CD4-positive, alpha-beta memory T cell (primary cell): ENCODE data around the gene C5orf15. TPM values are rescaled to one million over a fixed set of nuclear protein-coding genes. Genes with fewer than 3 reads are reported as not detected.
A peak's percentile ranks its signal among the peaks of the same experiment; 100 is the strongest.

Experiments used
- CTCF ChIA-PET: fragments of 350-600 bp; sonication (Branson Sonifier 250); formaldehyde crosslinking; loops from one replicate; lab custom pipeline; 2021; ENCODE audit warnings: inconsistent platforms; ENCODE audit not compliant: partially characterized antibody; lab: Charles Lee
- POLR2A ChIA-PET: fragments of 350-600 bp; sonication (Branson Sonifier 250); formaldehyde crosslinking; loops from one replicate; lab custom pipeline; 2021; ENCODE audit not compliant: partially characterized antibody; lab: Charles Lee
- DNase-seq, 5 donors: peaks; one replicate each; pipeline versions ENCODE4 v3.0.0 to v3.0.0-alpha.2; 2020 to 2022; ENCODE audit warnings: mixed read lengths in 1 of 5
- H3K27ac ChIP-seq: one replicate; pipeline ENCODE4 v1.7.0; 2013; ENCODE audit warnings: low read depth, low read length
- H3K27me3 ChIP-seq: 2 replicates; pipeline ENCODE4 v1.7.0; 2013; ENCODE audit warnings: mild to moderate bottlenecking, low read length, moderate library complexity; ENCODE audit not compliant: insufficient read depth
- H3K36me3 ChIP-seq: 2 replicates; pipeline ENCODE4 v1.7.0; 2013; ENCODE audit warnings: mild to moderate bottlenecking, low read length, moderate library complexity; ENCODE audit not compliant: insufficient read depth
- H3K4me1 ChIP-seq: 2 replicates; pipeline ENCODE4 v1.7.0; 2013; ENCODE audit warnings: mild to moderate bottlenecking, low read length, moderate library complexity; ENCODE audit not compliant: insufficient read depth
- H3K4me3 ChIP-seq, 2 donors: one replicate each; pipeline ENCODE4 v1.7.0; 2013; ENCODE audit warnings: low read length in 2 of 2, mild to moderate bottlenecking in 1 of 2
- H3K9me3 ChIP-seq, 2 donors: one replicate each; pipeline ENCODE4 v1.7.0; 2013; ENCODE audit warnings: low read length in 2 of 2, control low read depth in 1 of 2; ENCODE audit not compliant: control insufficient read depth in 1 of 2
- H3K27ac Mint-ChIP-seq, 7 donors: one replicate each; pipeline ENCODE4 v1.8.0; 2020 to 2021; ENCODE audit warnings: mixed read lengths in 7 of 7, mild to moderate bottlenecking in 6 of 7, inconsistent platforms in 3 of 7, moderate library complexity in 3 of 7
- H3K27me3 Mint-ChIP-seq, 2 donors: one replicate each; pipeline ENCODE4 v1.8.0; 2020 to 2021; ENCODE audit warnings: mixed read lengths in 2 of 2
- H3K36me3 Mint-ChIP-seq, 2 donors: one replicate each; pipeline ENCODE4 v1.8.0; 2020 to 2021; ENCODE audit warnings: mixed read lengths in 2 of 2, inconsistent platforms in 1 of 2, mild to moderate bottlenecking in 1 of 2
- H3K4me1 Mint-ChIP-seq, 4 donors: one replicate each; pipeline ENCODE4 v1.8.0; 2020 to 2021; ENCODE audit warnings: mixed read lengths in 4 of 4, mild to moderate bottlenecking in 1 of 4
- H3K4me3 Mint-ChIP-seq, 8 donors: one replicate each; pipeline ENCODE4 v1.8.0; 2020 to 2021; ENCODE audit warnings: mixed read lengths in 8 of 8, mild to moderate bottlenecking in 7 of 8, moderate library complexity in 6 of 8, inconsistent platforms in 3 of 8
- H3K9me3 Mint-ChIP-seq, 8 donors: one replicate each; pipeline ENCODE4 v1.8.0; 2020 to 2021; ENCODE audit warnings: mixed read lengths in 8 of 8, mild to moderate bottlenecking in 5 of 8, inconsistent platforms in 3 of 8, moderate library complexity in 1 of 8
- intact Hi-C: fragments of 100-400 bp; cut with micrococcal nuclease; formaldehyde crosslinking; loops from one replicate; pipeline ENCODE4 v1.15.1; 2023
- polyA plus RNA-seq, 2 donors: library from polyadenylated mRNA; unstranded; fragments of 300-500 nt; fragmentation: Illumina TruSeq; gene quantifications; one replicate each; pipeline ENCODE4 v1.2.3, GENCODE V29; 2021
- total RNA-seq, 2 experiments: library from RNA; stranded (reverse); gene quantifications; one replicate each; pipeline ENCODE4 v1.2.3, GENCODE V29; 2021

Gene C5orf15
- total and polyA plus RNA-seq, 4 experiments from 2014 or later = 13.3 to 28.8 (median 22.2) TPM

- H3K4me3 ChIP-seq = no peak overlapping the region
- H3K27ac ChIP-seq = no peak overlapping the region
- H3K27me3 Mint-ChIP-seq = peaks cover 3 to 5% of the 10 kb centered on the region in 2 donors
- no peaks in the 10 kb centered on the region for H3K9me3 ChIP-seq
- no peaks in the 10 kb centered on the region for H3K9me3 Mint-ChIP-seq
- H3K36me3 ChIP-seq = no peaks in the 10 kb centered on the region
- no peaks in the 10 kb centered on the region for H3K27me3 ChIP-seq
- peaks cover under 1% of the 10 kb centered on the region for H3K4me1 ChIP-seq
- no peaks in the 10 kb centered on the region for H3K36me3 Mint-ChIP-seq
- DNase-seq = no peak
- peaks cover 0 to 6% (median under 1%) of the 10 kb centered on the region in 4 donors for H3K4me1 Mint-ChIP-seq
- H3K27ac Mint-ChIP-seq = peak overlapping the region in 1 of 7 donors; percentile 29
- intact Hi-C loops = no loop called here
- ChIA-PET CTCF (interaction anchor here (0.6 to 1.1 kb wide), 2 partner anchors 55 to 1294 kb away, joined by 4 read pairs; no protein-coding TSS in a partner anchor), POLR2A (no interaction called here)
- no peak overlapping the region for H3K4me3 Mint-ChIP-seq
Observed at GRCh38 chr5:133924221-133924920, 44.1 kb downstream of the C5orf15 start.

GRCh38 chr5:133921979-133922378, 46.4 kb downstream of the C5orf15 start:
- Histone ChIP-seq H3K4me3 (no peak overlapping the region), H3K27ac (no peak overlapping the region), H3K27me3 (no peaks in the 10 kb centered on the region), H3K4me1 (no peaks in the 10 kb centered on the region), H3K9me3 (no peaks in the 10 kb centered on the region), H3K36me3 (no peaks in the 10 kb centered on the region)
- Mint-ChIP-seq H3K27ac (no peak overlapping the region), H3K27me3 (peaks cover 3 to 5% of the 10 kb centered on the region in 2 donors), H3K4me1 (no peaks in the 10 kb centered on the region), H3K9me3 (no peaks in the 10 kb centered on the region), H3K4me3 (no peak overlapping the region), H3K36me3 (no peaks in the 10 kb centered on the region)
- intact Hi-C loops = no loop called here
- no peak for DNase-seq
- CTCF ChIA-PET = no interaction called here
- POLR2A ChIA-PET = interaction anchor here (0.8 to 1.2 kb wide), 2 partner anchors 8 to 28 kb away, joined by 3 read pairs; no protein-coding TSS in a partner anchor

GRCh38 chr5:133921069-133921468, 47.4 kb downstream of the C5orf15 start:
- Mint-ChIP-seq H3K4me1 (no peaks in the 10 kb centered on the region), H3K27ac (no peak overlapping the region)
- CTCF ChIA-PET = no interaction called here

GRCh38 chr5:133919148-133920136, 49.0 kb downstream of the C5orf15 start:
- no peak overlapping the region for H3K4me3 Mint-ChIP-seq
- H3K27me3 ChIP-seq = no peaks in the 10 kb centered on the region
- H3K27ac Mint-ChIP-seq = peak overlapping the region in 2 of 7 donors; percentile 8 to 43
- H3K4me3 ChIP-seq = no peak overlapping the region
- POLR2A ChIA-PET = no interaction called here
- no peaks in the 10 kb centered on the region for H3K9me3 ChIP-seq
- peaks cover 0 to 3% of the 10 kb centered on the region in 2 donors for H3K27me3 Mint-ChIP-seq
- H3K36me3 ChIP-seq = no peaks in the 10 kb centered on the region
- no peak overlapping the region for H3K27ac ChIP-seq
- H3K4me1 ChIP-seq = no peaks in the 10 kb centered on the region
- no peaks in the 10 kb centered on the region for H3K4me1 Mint-ChIP-seq
- CTCF ChIA-PET = interaction anchor here (0.6 kb wide), 1 partner anchor 563 kb away, joined by 3 read pairs; no protein-coding TSS in a partner anchor
- no peak for DNase-seq
- no peaks in the 10 kb centered on the region for H3K9me3 Mint-ChIP-seq
- no peaks in the 10 kb centered on the region for H3K36me3 Mint-ChIP-seq
- intact Hi-C loops = no loop called here

More at GRCh38 chr5:133921069-133921468, 47.4 kb downstream of the C5orf15 start:
- H3K27me3 Mint-ChIP-seq = peaks cover 3 to 5% of the 10 kb centered on the region in 2 donors
- POLR2A ChIA-PET = no interaction called here
- H3K36me3 Mint-ChIP-seq = no peaks in the 10 kb centered on the region
- Histone ChIP-seq H3K27ac (no peak overlapping the region), H3K4me1 (no peaks in the 10 kb centered on the region), H3K36me3 (no peaks in the 10 kb centered on the region), H3K27me3 (no peaks in the 10 kb centered on the region), H3K4me3 (no peak overlapping the region), H3K9me3 (no peaks in the 10 kb centered on the region)
- intact Hi-C loops = no loop called here
- H3K4me3 Mint-ChIP-seq = no peak overlapping the region
- H3K9me3 Mint-ChIP-seq = no peaks in the 10 kb centered on the region
- DNase-seq = no peak

GRCh38 chr5:133918731-133919130, 49.7 kb downstream of the C5orf15 start:
- Histone ChIP-seq H3K4me3 (no peak overlapping the region), H3K36me3 (no peaks in the 10 kb centered on the region), H3K9me3 (no peaks in the 10 kb centered on the region), H3K27me3 (no peaks in the 10 kb centered on the region), H3K4me1 (no peaks in the 10 kb centered on the region), H3K27ac (no peak overlapping the region)
- peaks cover 0 to 3% of the 10 kb centered on the region in 2 donors for H3K27me3 Mint-ChIP-seq
- DNase-seq = no peak
- intact Hi-C loops = no loop called here
- ChIA-PET POLR2A (no interaction called here), CTCF (interaction anchor here (0.6 kb wide), 1 partner anchor 563 kb away, joined by 3 read pairs; no protein-coding TSS in a partner anchor)
- H3K9me3 Mint-ChIP-seq = no peaks in the 10 kb centered on the region
- H3K4me3 Mint-ChIP-seq = no peak overlapping the region
- no peak overlapping the region for H3K27ac Mint-ChIP-seq
- no peaks in the 10 kb centered on the region for H3K36me3 Mint-ChIP-seq
- no peaks in the 10 kb centered on the region for H3K4me1 Mint-ChIP-seq

- POLR2A ChIA-PET = no interaction called here
- Histone ChIP-seq H3K4me3 (no peak overlapping the region), H3K9me3 (no peaks in the 10 kb centered on the region), H3K27me3 (no peaks in the 10 kb centered on the region), H3K27ac (no peak overlapping the region), H3K36me3 (no peaks in the 10 kb centered on the region), H3K4me1 (no peaks in the 10 kb centered on the region)
- Mint-ChIP-seq H3K4me1 (no peaks in the 10 kb centered on the region), H3K36me3 (no peaks in the 10 kb centered on the region), H3K27ac (no peak overlapping the region), H3K9me3 (no peaks in the 10 kb centered on the region), H3K27me3 (peaks cover 0 to 3% of the 10 kb centered on the region in 2 donors), H3K4me3 (no peak overlapping the region)
- intact Hi-C loops = no loop called here
- no peak for DNase-seq
- CTCF ChIA-PET = interaction anchor here (0.6 kb wide), 1 partner anchor 564 kb away, joined by 3 read pairs; no protein-coding TSS in a partner anchor
Observed at GRCh38 chr5:133918316-133918715, 50.1 kb downstream of the C5orf15 start.

- intact Hi-C loops = no loop called here
- no peak for DNase-seq
- Histone ChIP-seq H3K4me3 (no peak overlapping the region), H3K4me1 (no peaks in the 10 kb centered on the region), H3K36me3 (no peaks in the 10 kb centered on the region), H3K9me3 (no peaks in the 10 kb centered on the region), H3K27ac (no peak overlapping the region), H3K27me3 (no peaks in the 10 kb centered on the region)
- peaks cover 0 to 3% of the 10 kb centered on the region in 2 donors for H3K27me3 Mint-ChIP-seq
- no peak overlapping the region for H3K4me3 Mint-ChIP-seq
- H3K27ac Mint-ChIP-seq = no peak overlapping the region
- H3K36me3 Mint-ChIP-seq = no peaks in the 10 kb centered on the region
- ChIA-PET POLR2A (no interaction called here), CTCF (no interaction called here)
- no peaks in the 10 kb centered on the region for H3K4me1 Mint-ChIP-seq
- H3K9me3 Mint-ChIP-seq = no peaks in the 10 kb centered on the region
Observed at GRCh38 chr5:133917785-133918184, 50.6 kb downstream of the C5orf15 start.
